K562 (cell line): ENCODE data around the gene SLC7A5. TPM values are rescaled to one million over a fixed set of nuclear protein-coding genes. Genes with fewer than 3 reads are reported as not detected.

ENCODE experiments used
- ATAC-seq: fragments of 200-7000 bp; cut with Tn5 transposase; 3 replicates; pipeline ENCODE4 v1.9.1; 2020; ENCODE audit warnings: moderate library complexity
- BruUV-seq: library from RNA; stranded (reverse); fragments of 400-500 nt; replicated peaks from 2 replicates; lab custom pipeline; 2021; lab: Mats Ljungman, UMichigan
- CTCF ChIA-PET: fragments of 300-600 bp; formaldehyde crosslinking; extraction: SDS; loops from one replicate; lab custom pipeline; 2021; ENCODE audit warnings: low intra/inter-chr PET ratio; lab: Yijun Ruan, JAX
- POLR2A ChIA-PET: fragments of 300-600, 350-650 bp; sonication (Branson Sonifier 250); formaldehyde crosslinking; extraction: SDS; loops from one replicate; lab custom pipeline; 2021; ENCODE audit warnings: antibody characterized with exemption, inconsistent platforms; lab: Yijun Ruan, JAX
- DNase-seq, 4 experiments: peaks; one replicate each; pipeline versions ENCODE4 v3.0.0 to v3.0.0-alpha.2; 2011 to 2018; ENCODE audit warnings: low spot score in 3 of 4, mixed read lengths in 3 of 4; ENCODE audit errors: extremely low read depth in 1 of 4
- FAIRE-seq: peaks from 2 replicates; lab custom pipeline; 2011; peaks lifted over from hg19 to GRCh38; lab: Jason Lieb, UNC
- H2AFZ ChIP-seq: 2 replicates; pipeline ENCODE4 v1.6.0; 2011; ENCODE audit warnings: low read depth, low read length, control low read depth, inconsistent platforms
- H3K27ac ChIP-seq: fragments of 200-600 bp; 3 replicates; pipeline ENCODE4 v1.8.0; 2011; ENCODE audit warnings: low read depth, mild to moderate bottlenecking, control low read depth, inconsistent platforms, low read length, moderate library complexity, mixed read lengths; ENCODE audit errors: extremely low read depth
- H3K27me3 ChIP-seq, 2 experiments: fragments of 300-600 bp in 1 of 2; 2 replicates in 1 of 2; 3 replicates in 1 of 2; pipeline versions ENCODE4 v1.6.0 to v1.8.0; 2011; ENCODE audit warnings: inconsistent platforms in 2 of 2, low read length in 2 of 2, mild to moderate bottlenecking in 1 of 2, mixed read lengths in 1 of 2, moderate library complexity in 1 of 2; ENCODE audit not compliant: control insufficient read depth in 2 of 2, insufficient read depth in 2 of 2
- H3K36me3 ChIP-seq: fragments of 300-600 bp; 3 replicates; pipeline ENCODE4 v1.8.0; 2011; ENCODE audit warnings: mild to moderate bottlenecking, low read length, inconsistent platforms; ENCODE audit not compliant: control insufficient read depth, insufficient read depth
- H3K4me1 ChIP-seq, 2 experiments: fragments of 200-600 bp in 1 of 2; replicated peaks in 1 of 2; 2 replicates in 1 of 2; 3 replicates in 1 of 2; pipeline versions ENCODE4 v1.5.1 to v1.8.0; 2011; ENCODE audit warnings: inconsistent platforms in 2 of 2, low read length in 2 of 2, mild to moderate bottlenecking in 1 of 2, mixed read lengths in 1 of 2, moderate library complexity in 1 of 2; ENCODE audit not compliant: control insufficient read depth in 2 of 2, insufficient read depth in 2 of 2
- H3K4me2 ChIP-seq: 2 replicates; pipeline ENCODE4 v1.6.1; 2011; ENCODE audit warnings: low read length, control low read depth, inconsistent platforms, mixed read lengths; ENCODE audit not compliant: insufficient read depth
- H3K4me3 ChIP-seq: fragments of 200-600 bp; sonication (generic), shearing (Covaris generic); 2 replicates; pipeline ENCODE4 v1.5.1; 2016; ENCODE audit warnings: control low read depth, inconsistent platforms
- H3K79me2 ChIP-seq: fragments of 200-600 bp; 3 replicates; pipeline ENCODE4 v1.8.0; 2011; ENCODE audit warnings: low read length, inconsistent platforms; ENCODE audit not compliant: control insufficient read depth, insufficient read depth
- H3K9ac ChIP-seq, 2 experiments: 2 replicates each; pipeline versions ENCODE4 v1.6.0 to v1.6.1; 2011; ENCODE audit warnings: low read depth in 2 of 2, low read length in 2 of 2, control low read depth in 1 of 2, inconsistent platforms in 1 of 2, mild to moderate bottlenecking in 1 of 2, mixed read lengths in 1 of 2; ENCODE audit not compliant: insufficient read depth in 1 of 2
- H3K9me1 ChIP-seq: one replicate; pipeline ENCODE4 v1.6.0; 2011; ENCODE audit warnings: inconsistent platforms, mild to moderate bottlenecking, low read length, moderate library complexity; ENCODE audit not compliant: control insufficient read depth, insufficient read depth
- H3K9me3 ChIP-seq: replicated peaks from 2 replicates; pipeline ENCODE4 v1.5.1; 2011; ENCODE audit warnings: low read depth, low read length, inconsistent platforms; ENCODE audit not compliant: control insufficient read depth, insufficient read depth
- H4K20me1 ChIP-seq: replicated peaks from 2 replicates; pipeline ENCODE4 v1.6.1; 2011; ENCODE audit warnings: low read length, inconsistent platforms, mixed read lengths; ENCODE audit not compliant: control insufficient read depth, insufficient read depth
- BDP1 ChIP-seq: IDR thresholded peaks from 3 replicates; pipeline ENCODE4 v1.6.1; 2011; ENCODE audit not compliant: insufficient read length, insufficient read depth
- FOS ChIP-seq: IDR thresholded peaks from 3 replicates; pipeline ENCODE4 v1.6.1; 2011; ENCODE audit not compliant: insufficient read length; ENCODE audit errors: extremely low read depth
- NFIC ChIP-seq: fragments of 450-650 bp; IDR thresholded peaks from 2 replicates; pipeline ENCODE4 v1.6.1; 2017; ENCODE audit warnings: mild to moderate bottlenecking, inconsistent platforms
- PHF21A ChIP-seq: fragments of 450-650 bp; IDR thresholded peaks from 2 replicates; pipeline ENCODE4 v1.6.1; 2017; ENCODE audit warnings: low read depth, borderline replicate concordance
- RBFOX2 ChIP-seq: fragments of 200-400 bp; formaldehyde crosslinking; IDR thresholded peaks from 2 replicates; pipeline ENCODE4 v1.6.1; 2017; ENCODE audit warnings: low read depth, mild to moderate bottlenecking, low read length, moderate library complexity
- SMARCE1 ChIP-seq: fragments of 450-650 bp; IDR thresholded peaks from 2 replicates; pipeline ENCODE4 v1.7.1; 2016; ENCODE audit warnings: mild to moderate bottlenecking
- SP1 ChIP-seq: sonication (generic); formaldehyde crosslinking; IDR thresholded peaks from 2 replicates; pipeline ENCODE4 v1.8.1; 2022; ENCODE audit warnings: mild to moderate bottlenecking, missing genetic modification reagents
- ZFP36 ChIP-seq: fragments of 150-350 bp; IDR thresholded peaks from 2 replicates; pipeline ENCODE4 v1.6.1; 2018; ENCODE audit warnings: low read length, low read depth; ENCODE audit not compliant: partially characterized antibody
- WGBS: fragments of 100-300 bp; shearing (Covaris generic); methylation state at CpG from one replicate; pipeline ENCODE4 v1.1.6; 2016; ENCODE audit warnings: low coverage, mixed read lengths; ENCODE audit not compliant: insufficient coverage; ENCODE audit errors: missing lambda C conversion rate; 5-methylcytosine and 5-hydroxymethylcytosine counted together
- in situ Hi-C: fragments of 300-500 bp; cut with MboI; formaldehyde crosslinking; loops from 4 replicates; pipeline ENCODE4 v1.15.0; 2018; ENCODE audit warnings: inconsistent platforms, mixed read lengths
- intact Hi-C: fragments of 100-400 bp; cut with micrococcal nuclease; formaldehyde crosslinking; loops from 2 replicates; pipeline ENCODE4 v1.14.2; 2022
- polyA plus RNA-seq, 8 experiments: library from polyadenylated mRNA; depleted of rRNA in 4 of 8; stranded (reverse) in 5 of 8; unstranded in 3 of 8; fragments of >200 nt; fragmentation: Nextera tagmentation in 2 of 8; fragmentation: Illumina TruSeq in 1 of 8; extraction: Ambion mirVana in 2 of 8; extraction: Trizol in 1 of 8; gene quantifications; 2 replicates each; pipeline versions ENCODE4 v1.2.1 to v1.2.3, GENCODE V29; 2011 to 2014; ENCODE audit warnings: inconsistent platforms in 1 of 8, missing spikeins in 1 of 8
- total RNA-seq, 7 experiments: library from RNA; depleted of rRNA in 6 of 7; stranded (reverse); fragments of >200 nt in 6 of 7; fragmentation: Illumina TruSeq in 2 of 7; extraction: Trizol in 2 of 7; gene quantifications; 2 replicates each; pipeline versions ENCODE4 v1.2.1 to v1.2.3, GENCODE V29; 2011 to 2021; ENCODE audit warnings: low replicate concordance in 1 of 7
- TF ChIP-seq, protein P1 (sequence below): fragments of 250-450 bp; sonication (Bioruptor Pico); IDR thresholded peaks from 2 replicates; pipeline ENCODE4 v1.8.0; 2021; ENCODE audit warnings: moderate library complexity, mild to moderate bottlenecking, inconsistent platforms

The SLC7A5 gene
- total and polyA plus RNA-seq, 9 of the 15 experiments (the other 6 are each of a cell fraction or from before 2014, with no cell fraction given), result 1.9 to 220 (median 18.6) TPM

- H3K9me1 ChIP-seq, result peaks cover 3% of the 10 kb centered on the region
- peaks cover 0 to 51% of the 10 kb centered on the region in 2 experiments; a peak in 2 of 5 replicates for H3K4me1 ChIP-seq
- 93% methylated on average over 16 of the region's 23 CpGs for WGBS
- no peak overlapping the region for H3K27ac ChIP-seq
- BruUV-seq, result no TSS peak
- H3K36me3 ChIP-seq, result peaks cover 91% of the 10 kb centered on the region; the same call in 2 of the 3 replicates
- intact Hi-C loops, result no loop called here
- H3K9ac ChIP-seq, result no peak overlapping the region; a peak in 1 of 4 replicates
- peaks cover 25% of the 10 kb centered on the region for H4K20me1 ChIP-seq
- TF ChIP-seq RBFOX2 (peak; percentile 35; the same call in 1 of the 2 replicates), ZFP36 (no peak)
- TF ChIP-seq, all 486 proteins: peak for 1
- CTCF ChIA-PET, result no interaction called here
- H3K4me2 ChIP-seq, result no peak overlapping the region
- in situ Hi-C loops, result no loop called here
- FAIRE-seq, result no peak
- H3K79me2 ChIP-seq, result no peaks in the 10 kb centered on the region
- H3K4me3 ChIP-seq, result no peak overlapping the region
- DNase-seq, result no peak
- no peaks in the 10 kb centered on the region for H3K9me3 ChIP-seq
- no peaks in the 10 kb centered on the region for H3K27me3 ChIP-seq
- no peak for ATAC-seq
- POLR2A ChIA-PET, result interaction anchor here (2.2 kb wide), 1 partner anchor 12 kb away, joined by 9 read pairs; no protein-coding TSS in a partner anchor
- H2AFZ ChIP-seq, result no peak overlapping the region
Observed at GRCh38 chr16:87834005-87834667, 35.2 kb downstream of the SLC7A5 start.

GRCh38 chr16:87833548-87833947 is 35.8 kb downstream of the SLC7A5 start:
- ATAC-seq (no peak), FAIRE-seq (no peak), DNase-seq (no peak)
- Histone ChIP-seq H3K27me3 (no peaks in the 10 kb centered on the region), H4K20me1 (peaks cover 30% of the 10 kb centered on the region), H3K4me3 (no peak overlapping the region), H3K36me3 (peaks cover 85% of the 10 kb centered on the region; the same call in 2 of the 3 replicates), H3K9ac (no peak overlapping the region; a peak in 1 of 4 replicates), H2AFZ (no peak overlapping the region), H3K79me2 (no peaks in the 10 kb centered on the region), H3K4me1 (peaks cover 0 to 53% of the 10 kb centered on the region in 2 experiments; a peak in 2 of 5 replicates), H3K9me3 (no peaks in the 10 kb centered on the region), H3K4me2 (no peak overlapping the region), H3K9me1 (peaks cover 3% of the 10 kb centered on the region), H3K27ac (no peak overlapping the region)
- no TSS peak for BruUV-seq
- intact Hi-C loops (no loop called here), in situ Hi-C loops (no loop called here)
- CTCF ChIA-PET, result no interaction called here
- 95% methylated on average over 10 of the region's 16 CpGs for WGBS
- POLR2A ChIA-PET, result no interaction called here
- TF ChIP-seq BDP1 (no peak), FOS (no peak), SP1 (CRISPR knock-in tag) (no peak), SMARCE1 (no peak), NFIC (no peak), PHF21A (no peak)
- TF ChIP-seq, protein P1, sequence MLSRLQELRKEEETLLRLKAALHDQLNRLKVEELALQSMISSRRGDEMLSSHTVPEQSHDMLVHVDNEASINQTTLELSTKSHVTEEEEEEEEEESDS (CRISPR knock-in tag), result no peak
